Cerebellar cortex (tissue), 1 donor: ENCODE measurements around the gene CNNM3.

Experiments used
- DNase-seq: peaks from one replicate; pipeline ENCODE4 v3.0.0-alpha.2; 2015; ENCODE audit warnings: low spot score

CNNM3 gene

DNA sequence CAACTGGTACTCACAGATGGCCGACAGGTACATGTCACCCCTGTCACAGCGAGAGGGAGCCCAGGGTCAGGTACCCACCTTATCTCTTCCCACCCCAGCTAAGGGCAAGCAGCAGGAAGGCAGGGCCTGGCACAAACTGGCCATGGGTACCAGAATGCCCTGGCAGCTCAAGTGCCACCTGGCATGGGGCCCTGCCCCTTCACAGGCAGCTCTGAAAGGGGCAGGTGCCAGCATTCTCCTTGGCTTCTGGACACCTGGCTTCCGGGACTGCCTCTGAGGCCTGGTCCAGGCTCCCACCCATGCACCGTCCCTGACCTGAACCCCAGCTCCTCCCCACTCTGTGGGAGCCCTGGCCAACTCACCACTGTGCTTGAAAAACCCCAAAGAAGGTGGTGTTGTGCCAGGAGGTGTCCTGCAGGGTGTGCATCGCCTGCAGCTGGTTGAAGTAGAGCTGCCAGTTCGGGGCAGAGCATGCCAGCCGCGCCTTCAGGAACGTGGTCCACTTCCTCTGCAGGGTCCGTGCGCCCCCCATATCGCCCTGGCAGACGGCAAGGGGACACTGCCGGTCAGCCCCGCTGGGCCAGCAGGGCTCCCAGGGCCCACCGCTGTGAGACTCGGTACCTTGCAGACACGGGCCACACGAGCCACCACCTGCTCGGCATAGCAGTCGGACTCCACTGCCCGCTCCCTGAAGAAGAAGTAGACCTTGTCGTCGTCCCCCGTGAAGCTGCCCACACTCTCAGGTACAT, 48.4 kb downstream of the CNNM3 start:
- DNase-seq, result peak; percentile 87

DNA sequence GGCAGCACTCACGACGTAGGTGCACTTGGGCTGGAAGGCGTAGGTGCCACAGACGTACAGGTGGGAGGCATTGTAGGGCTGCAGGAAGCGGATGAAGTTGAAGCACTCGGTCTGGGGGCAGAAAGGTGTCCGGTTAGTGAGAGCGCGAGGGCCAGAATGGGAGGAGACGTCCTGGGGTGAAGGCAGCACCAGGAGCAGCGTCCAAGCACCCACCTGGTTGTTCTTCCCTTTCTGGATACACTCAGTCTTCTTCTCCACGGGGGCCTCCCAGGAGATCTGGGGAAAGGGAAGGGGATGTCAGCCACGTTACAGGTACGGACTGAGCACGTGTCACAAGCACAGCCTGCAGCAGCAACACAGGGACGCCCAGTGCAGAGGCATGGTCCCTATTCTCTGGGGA, 49.6 kb downstream of the CNNM3 start:
- DNase-seq, result no peak

DNA sequence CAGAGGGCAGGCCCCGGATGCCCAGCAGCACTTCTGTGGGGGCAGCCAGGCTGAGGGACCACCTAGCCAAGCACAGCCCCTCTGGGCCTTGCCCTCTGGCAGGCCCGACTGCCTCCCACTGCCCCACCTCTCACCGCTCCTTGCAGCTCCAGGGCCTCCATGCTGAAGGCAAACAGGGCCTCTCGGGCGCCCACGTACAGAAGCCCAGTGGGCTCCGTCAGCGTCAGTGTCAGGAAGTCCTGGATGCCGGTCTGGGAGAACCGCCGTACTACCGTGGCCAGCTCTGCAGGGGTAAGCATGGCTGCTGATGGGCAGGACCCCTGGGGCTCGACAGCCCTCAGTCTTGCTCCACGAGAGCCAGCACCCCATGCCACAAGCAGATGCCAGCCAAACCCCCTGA, 50.1 kb downstream of the CNNM3 start:
- no peak for DNase-seq

DNA sequence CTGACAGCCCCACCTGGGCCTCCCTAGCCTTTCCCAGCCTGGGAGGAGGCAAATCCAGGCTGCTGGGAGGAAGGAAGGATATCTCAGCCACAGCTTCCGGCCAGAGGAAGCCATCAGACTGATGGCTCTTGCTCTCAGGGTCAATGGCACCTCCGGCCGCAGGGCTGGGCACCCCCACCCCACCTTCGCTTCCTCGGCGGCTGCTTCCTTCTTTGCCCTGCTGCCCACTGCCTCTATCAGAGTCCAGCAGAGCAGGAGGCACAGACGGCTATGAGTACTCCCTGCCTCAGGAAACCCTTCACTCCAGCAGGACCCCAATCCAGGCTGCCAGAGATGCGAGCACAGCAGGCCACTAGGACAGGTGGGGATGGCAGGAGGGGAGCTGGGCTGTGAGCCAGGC, 50.5 kb downstream of the CNNM3 start:
- DNase-seq, result no peak

DNA sequence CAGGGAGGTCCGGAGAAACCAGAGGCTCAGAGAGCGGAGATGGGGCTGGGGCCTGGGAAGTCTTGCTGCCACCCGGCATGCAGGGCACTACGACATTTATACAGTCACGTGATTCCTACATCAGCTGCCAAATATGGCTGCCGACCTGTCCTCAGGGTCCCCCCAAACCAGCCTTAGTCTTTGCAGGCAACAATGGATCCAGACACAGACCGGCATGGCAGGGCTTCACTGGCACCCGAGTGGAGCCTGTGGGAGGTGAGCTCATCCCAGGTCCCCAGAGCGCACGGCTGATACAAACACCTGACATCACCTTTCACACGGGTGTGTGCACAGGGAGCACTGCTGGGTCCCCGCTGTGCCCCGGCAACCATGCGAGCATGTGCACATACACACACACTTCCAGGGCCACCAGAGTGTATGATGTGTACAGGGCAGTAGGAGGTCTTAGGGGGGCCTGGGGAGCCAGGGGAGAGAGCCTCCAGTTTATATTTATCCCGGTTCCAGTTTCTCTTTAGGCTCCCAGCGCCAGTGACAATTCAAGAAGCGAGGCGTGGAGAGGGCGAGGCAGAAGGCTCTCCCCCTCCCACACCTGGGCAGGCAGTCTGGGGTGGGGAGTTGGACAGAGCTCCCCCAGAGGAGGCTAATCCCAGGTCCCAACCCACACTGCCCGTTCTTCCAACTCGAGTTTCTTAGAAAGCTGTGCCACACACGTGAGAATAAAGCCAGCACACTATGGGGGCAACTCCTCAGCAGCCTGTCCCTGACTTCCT, 51.1 kb downstream of the CNNM3 start:
- DNase-seq, result peak; percentile 62

DNA sequence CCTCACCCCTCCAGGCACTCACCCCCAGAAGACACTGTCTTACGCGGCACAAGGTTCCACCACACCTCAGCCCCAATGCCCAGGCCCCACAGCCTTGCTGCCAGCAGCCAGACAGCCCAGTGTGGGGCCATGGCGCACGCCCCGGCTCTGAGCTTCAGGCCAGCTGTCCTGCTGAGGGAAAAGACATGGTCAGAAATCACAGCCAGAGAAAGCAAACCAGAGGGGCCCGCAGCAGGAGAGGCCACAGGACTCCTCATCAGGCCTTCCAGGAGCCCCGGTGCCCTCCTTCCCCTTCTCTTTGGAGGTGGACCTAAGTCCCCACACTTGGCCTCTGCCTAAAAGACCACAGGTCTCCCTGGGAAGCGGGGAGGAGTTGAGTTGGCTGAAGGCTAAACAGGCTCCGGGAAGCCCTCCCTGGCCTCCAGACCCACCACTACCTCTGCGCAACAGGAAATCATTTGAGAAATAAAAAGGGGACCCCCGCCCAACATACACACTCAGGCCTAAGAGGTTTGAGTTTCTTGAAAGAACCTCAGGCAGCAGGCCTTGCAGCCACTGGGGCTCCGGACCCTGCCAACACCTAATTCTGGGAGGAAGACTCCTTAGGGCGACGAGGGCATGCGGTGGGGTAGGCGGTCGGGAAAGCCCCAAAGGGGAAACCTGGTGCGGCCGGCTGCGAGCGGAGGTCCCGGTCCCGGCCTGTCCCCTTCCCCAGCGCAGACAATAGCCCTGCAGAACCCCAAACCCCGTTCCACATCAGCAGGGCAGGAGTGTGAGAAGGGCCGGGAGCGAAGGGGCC, 51.9 kb downstream of the CNNM3 start:
- DNase-seq, result peak; percentile 80

DNA sequence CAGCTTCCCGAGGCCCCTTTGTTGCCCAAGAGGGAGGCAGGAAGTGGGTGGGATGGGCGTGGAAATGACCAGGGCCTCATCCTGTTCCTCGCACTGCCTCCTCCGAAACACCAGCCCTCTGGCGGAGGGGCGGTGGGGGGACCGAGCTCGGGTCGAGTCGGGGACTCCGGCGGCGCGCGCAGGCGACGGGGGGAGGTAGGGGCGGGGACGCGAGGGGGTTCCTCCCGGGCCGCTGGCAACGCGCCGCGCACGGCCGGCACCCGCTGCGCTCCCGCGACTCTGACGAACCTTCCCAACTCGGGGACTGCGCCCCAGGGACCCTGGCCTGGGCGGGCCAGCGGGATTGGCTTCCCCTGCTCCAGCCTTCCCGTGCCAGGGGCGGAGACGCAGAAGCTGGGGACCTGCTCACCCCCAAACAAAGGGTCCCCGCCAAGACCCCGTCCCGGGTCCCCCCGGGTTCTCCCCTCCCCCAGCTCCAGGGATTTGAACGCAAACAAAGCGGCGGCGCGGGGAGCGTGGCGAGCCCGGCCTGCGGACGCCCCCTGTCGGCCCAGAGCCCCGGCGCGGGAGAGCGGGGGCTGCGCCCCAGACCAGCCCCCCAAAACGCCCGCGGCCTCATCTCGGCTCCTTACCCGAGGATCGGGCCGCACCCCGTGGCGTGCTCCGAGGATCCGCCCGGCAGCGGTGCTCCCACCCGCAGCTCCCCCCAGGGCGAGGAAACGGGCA, 52.6 kb downstream of the CNNM3 start:
- DNase-seq, result peak; percentile 74

DNA sequence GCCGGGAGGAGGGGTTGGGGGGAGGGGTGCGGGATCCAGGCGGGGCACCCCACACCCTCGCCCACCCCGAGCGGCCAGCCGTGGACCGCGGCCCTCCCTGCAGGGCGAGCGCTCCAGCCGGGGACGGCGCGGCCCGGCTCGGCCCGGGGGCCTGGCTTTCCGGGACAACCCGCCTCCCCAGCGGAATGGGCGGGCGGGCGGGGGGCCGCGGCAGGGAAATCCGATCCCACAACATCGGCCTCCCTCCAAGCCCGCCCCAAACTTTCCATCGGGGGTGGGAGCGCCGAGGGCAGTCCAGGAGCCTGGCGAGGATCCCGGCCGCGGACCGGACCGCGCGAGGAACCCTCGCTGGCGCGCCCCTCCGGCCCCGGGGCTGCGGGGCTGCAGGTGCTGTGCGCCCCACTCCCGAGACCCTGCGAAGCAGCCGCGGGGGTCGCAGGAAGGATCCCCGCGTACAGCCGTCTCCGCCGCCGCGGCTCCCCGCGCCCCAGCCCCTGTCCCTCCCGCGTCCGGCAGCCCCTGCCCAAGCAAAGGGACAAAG, 53.3 kb downstream of the CNNM3 start:
- DNase-seq, result no peak

DNA sequence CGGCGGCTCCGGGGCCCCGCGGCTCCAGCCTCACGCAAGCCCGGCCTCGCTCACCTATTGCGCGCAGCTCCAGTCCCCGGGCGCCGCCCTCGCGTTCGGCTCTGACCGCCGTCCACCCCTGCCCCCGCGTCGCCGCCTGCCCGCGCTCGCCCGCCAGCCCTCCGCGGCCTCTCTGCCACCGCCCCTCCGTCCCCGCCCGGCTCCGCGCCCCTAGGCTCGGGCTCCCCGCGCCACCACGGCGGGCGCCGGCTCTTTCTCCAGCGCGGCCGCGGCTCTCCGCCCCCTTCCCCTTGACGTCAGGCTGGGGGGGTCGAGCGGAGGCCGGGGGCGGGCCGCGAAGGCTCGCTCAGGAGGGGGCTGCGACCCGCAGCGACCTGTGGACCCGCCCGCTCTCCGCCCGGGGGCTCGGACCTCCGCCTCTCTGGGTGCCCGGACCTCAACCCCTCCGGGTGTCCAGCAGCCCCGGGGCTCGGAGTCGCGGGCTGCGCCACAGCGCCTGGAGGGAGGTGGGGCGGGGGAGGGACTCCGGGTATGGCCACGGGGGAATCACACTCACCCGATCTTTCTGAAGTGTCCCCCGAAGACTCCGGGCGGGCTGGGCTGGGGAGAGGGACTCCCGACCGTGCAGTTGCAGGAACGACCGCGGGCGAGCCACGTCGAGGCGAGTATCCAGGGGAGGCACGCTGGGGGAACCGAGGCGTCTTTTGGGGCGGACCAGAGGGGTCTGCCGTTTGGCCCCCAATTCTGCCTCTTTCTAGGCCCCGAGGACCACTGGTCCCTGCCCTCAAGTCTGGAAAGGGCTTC, 54.0 kb downstream of the CNNM3 start, which contains the start of gene SEMA4C:
Gene SEMA4C (minus strand): TSS at position 259 of the 804 bp plus-strand sequence. CDS start 2,194 bp downstream, outside the sequence.
- DNase-seq, result no peak

DNA sequence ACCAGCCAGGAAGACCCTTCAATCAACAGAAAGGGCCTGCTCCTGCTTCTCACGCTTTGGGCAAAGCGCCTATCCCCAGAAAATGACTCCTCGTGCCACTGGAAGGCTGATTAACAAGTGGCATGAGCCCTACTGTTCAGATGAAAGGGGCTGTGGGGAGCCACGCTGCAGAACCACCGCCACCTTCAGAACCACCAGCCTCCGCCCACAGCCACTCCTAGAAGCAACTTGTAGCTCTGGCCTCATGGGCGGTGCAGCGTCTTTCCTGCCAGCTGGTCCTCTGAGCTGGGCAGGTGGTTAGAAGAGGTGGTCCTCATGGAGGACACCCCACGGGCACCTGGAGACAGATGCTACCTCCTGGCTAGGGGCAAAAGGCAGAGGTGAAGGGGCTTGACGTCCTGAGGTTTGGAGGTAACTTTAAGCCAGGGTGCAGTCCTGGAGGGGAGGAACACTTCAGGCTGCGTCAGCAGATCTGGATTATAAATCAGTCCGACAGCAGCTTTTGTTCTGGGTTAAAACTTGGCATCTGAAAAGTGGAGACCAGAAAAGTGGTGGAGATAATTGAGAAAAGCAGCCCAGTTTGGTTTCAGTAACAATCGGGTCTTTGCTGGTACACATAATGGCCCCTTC, 54.7 kb downstream of the CNNM3 start:
- peak; percentile 58 for DNase-seq

DNA sequence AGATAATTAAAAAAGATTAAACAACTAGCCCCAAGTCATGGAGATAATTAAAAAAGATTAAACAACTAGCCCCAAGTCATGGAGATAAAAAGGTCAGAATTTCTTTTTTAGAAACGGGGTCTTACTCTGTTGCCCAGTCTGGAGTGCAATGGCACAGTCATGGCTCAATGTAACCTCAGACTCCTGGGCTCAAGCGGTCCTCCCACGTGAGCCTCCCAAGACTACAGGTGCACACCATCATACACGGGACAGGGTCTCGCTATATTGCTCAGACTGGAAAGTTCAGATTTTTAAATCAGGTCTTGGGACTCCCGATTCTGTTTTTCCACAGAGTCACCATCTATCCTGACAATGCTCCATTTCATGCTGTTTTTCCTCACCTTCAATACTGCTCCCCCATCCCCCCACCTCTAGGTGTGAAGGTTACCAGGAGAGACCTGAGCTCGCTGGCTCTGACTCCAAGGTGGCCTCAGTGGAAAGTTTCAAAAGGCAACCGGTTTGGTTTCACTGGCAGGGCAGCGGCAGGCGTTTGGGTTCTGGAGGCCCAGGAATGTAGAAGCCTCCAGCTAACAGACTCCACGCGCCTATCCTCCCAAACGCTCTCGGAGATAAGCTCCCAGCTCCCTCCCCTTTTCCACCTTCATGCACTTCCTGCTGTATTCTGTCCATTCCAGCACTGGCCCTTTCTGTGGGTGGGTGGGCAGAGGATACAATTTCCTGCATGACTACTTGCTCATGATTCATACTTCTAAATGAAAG, 56.7 kb downstream of the CNNM3 start:
- DNase-seq, result no peak

DNA sequence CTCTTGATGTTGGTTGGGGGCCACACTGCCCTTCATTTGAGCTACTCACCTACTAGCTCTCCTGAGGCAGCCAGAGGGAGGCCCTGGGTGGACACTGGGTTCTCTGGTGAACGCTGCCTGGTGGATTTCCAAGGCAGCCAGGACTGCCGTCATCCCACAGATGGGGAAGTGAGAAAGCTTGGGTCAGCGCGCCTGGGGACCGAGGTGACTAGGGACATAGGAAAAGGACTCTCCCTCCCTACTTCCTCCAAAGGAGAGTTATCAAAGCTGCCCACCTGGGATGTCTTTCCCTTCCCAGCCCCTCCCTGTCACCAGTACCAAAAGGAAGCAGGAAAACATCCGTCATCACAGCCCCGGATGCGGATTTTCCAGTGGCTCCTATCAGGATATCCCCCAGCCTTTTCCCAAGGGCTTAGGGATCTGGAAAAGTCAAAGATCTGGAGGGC, 57.6 kb downstream of the CNNM3 start:
- DNase-seq, result no peak

DNA sequence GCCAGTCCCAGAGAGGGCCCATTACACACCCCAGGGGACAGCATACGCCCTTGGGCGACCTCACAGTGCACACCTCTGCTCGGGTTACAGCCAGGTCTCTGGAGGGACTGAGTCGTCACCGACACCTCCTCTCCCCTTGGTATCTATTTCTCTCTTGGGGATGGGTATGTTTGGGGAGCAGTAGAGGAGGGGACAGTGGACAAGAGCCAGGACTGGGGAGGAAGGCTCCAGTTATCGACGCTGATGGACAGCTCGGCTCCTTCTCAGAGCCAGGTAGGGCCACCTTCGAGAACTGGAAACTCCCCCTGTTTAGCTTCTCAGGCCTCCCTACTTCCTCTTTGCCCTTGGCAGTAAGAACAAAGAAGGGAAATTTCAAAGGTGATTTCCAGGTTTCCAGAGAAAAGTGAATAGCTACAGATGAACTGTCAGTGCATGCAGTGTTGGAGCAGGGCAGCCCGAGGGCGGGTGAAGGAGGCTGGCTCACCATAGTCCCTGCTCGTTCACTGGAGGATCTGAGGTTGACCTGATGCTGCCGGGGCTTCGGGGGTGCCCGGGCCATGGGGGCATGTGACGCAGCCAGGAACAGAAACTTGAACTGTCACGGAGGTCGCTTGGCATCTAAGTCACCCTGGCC, 58.2 kb downstream of the CNNM3 start:
- no peak for DNase-seq

DNA sequence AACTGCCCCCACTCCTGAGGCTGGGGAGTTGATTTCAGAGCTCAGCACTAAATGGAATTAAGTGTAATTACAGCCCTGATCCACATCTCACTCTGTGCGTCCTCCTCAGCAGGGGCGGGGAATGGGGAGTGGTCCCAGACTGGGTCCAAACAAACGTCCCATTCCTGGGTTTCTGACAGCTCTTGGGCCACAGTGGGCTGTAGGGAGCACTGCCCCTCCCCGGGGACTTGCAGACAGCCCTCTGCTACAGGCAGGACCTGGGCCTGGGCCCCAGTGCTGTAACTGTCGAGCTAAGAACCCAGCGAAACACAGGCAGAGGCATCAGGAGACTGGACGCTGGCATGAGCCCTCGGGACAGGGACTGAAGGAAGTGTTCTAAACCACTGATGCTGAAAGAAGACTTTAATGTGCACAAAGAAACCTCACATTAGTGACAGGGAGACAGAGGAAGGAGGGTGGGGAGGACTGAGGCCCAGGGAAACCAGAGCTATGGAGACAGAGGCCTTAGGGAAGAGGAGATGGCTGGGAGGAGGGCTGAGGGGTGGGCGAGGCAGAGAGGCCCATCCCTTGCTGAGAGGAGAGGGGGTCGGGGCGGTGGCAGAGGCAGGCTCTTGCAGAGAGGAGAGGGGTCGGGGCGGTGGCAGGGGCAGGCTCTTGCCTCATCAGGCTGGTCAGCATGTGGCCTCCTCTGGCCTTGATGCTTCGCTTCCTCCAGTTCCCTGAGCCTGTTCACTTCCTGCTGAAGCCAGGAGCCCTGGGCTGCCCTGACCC, 59.6 kb downstream of the CNNM3 start:
- DNase-seq, result no peak

DNA sequence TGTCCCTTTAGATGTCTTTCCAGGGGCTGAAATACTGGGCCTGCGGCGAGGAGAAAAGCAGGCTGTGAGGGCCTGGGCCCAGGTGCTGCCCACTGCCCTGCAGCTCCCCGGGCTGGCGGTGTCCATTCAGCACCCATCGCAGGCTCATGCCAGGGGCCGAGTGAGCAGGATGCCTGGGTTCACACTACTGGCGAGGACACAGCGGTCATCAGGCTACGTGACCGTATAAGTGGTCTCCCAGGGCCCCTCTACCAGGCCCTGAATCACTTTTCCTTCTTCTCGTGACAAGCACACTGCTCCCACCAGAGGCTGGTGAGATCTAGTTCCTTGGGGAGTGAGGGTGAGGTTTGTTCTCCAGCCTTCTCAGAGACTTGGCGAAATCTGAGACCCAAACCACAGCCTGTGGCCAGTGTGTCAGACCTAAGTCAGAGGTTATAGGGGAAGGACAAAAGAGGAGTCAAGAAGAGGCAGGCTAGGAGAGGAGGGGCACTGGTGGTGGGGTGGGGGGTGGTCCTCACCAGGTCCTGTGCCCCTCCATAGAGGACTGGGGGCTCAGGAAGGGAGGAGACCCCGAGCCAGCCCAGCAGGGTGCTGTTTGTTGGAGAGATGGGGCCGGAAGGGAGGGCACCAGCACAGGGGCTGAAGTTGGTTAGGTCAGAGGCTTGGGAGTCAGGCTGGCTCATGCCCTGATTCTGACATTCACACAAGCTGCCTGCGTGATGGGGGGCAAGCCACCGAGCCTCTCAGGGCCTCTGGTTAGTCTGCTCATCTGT, 60.4 kb downstream of the CNNM3 start:
- DNase-seq, result no peak

DNA sequence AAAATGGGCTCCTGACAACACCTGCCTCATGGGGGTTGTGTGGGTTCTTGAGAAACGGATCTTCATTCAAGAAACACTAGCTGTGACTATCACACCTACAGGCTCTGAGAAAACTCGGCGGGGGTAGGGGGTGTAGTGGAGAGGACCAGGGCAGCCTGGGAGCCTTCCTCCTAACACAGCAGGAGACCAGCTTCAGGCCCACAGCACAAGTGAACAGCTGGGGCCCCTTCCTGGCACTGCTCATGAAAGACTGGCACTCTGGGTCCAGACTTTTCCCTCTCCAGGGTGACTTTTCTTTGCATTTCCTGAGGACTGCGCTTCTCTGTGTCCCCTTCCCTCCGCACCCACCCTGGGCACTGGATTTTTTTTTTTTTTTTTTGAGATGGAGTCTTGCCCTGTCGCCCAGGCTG, 61.0 kb downstream of the CNNM3 start:
- DNase-seq, result no peak

DNA sequence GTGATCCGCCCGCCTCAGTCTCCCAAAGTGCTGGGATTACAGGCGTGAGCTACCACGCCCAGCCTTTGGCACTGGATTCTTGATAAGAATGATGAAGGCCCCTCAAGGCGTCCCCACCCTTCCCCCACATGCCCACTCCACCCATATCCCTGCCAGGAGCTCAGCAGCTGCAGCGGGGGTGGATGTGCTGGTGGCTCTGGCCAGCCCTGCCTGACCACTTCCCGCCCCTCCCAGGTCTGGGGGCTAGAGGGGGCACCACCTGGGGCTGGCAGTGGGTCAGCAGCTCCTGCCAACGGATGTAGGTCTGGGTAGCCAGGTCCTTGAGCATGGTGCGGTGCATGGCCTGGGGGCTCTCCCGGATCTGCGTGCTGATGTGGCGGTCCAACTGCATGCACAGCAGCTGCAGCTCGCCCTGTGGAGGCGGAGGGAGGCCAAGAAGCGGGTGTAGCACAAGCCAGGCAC, 61.6 kb downstream of the CNNM3 start:
- DNase-seq, result no peak
